Endodermal cell (in vitro differentiated cells): ENCODE data around the gene NPEPL1. TPM values are rescaled to one million over a fixed set of nuclear protein-coding genes. Genes with fewer than 3 reads are reported as not detected.

ENCODE experiments used
- DNase-seq: peaks from one replicate; pipeline ENCODE4 v3.0.0-alpha.2; 2017
- H3K27ac ChIP-seq: 2 replicates; pipeline ENCODE4 v1.5.1; 2013; ENCODE audit warnings: mild to moderate bottlenecking, low read depth, low read length, moderate library complexity
- H3K27me3 ChIP-seq: 2 replicates; pipeline ENCODE4 v1.6.1; 2013; ENCODE audit warnings: mild to moderate bottlenecking, low read length, moderate library complexity; ENCODE audit not compliant: insufficient read depth, control insufficient read depth, poor library complexity, severe bottlenecking
- H3K36me3 ChIP-seq: 2 replicates; pipeline ENCODE4 v1.7.0; 2013; ENCODE audit warnings: mild to moderate bottlenecking, low read length, moderate library complexity; ENCODE audit not compliant: control insufficient read depth, insufficient read depth
- H3K4me1 ChIP-seq: one replicate; pipeline ENCODE4 v1.7.0; 2013; ENCODE audit warnings: low read length; ENCODE audit not compliant: control insufficient read depth, insufficient read depth
- H3K4me3 ChIP-seq: 2 replicates; pipeline ENCODE4 v1.5.1; 2013; ENCODE audit warnings: mild to moderate bottlenecking, low read length, moderate library complexity
- H3K9ac ChIP-seq: 2 replicates; pipeline ENCODE4 v1.6.1; 2013; ENCODE audit warnings: mild to moderate bottlenecking, low read length, moderate library complexity; ENCODE audit not compliant: poor library complexity, severe bottlenecking; ENCODE audit errors: extremely low read depth
- H3K9me3 ChIP-seq: 2 replicates; pipeline ENCODE4 v1.6.1; 2013; ENCODE audit warnings: mild to moderate bottlenecking, low read length, moderate library complexity; ENCODE audit not compliant: control insufficient read depth
- H3K27ac Mint-ChIP-seq: 2 replicates; pipeline ENCODE4 v1.8.0; 2020; ENCODE audit warnings: mixed read lengths
- H3K27me3 Mint-ChIP-seq: 2 replicates; pipeline ENCODE4 v1.8.0; 2021; ENCODE audit warnings: mild to moderate bottlenecking, mixed read lengths; ENCODE audit not compliant: insufficient read depth
- H3K36me3 Mint-ChIP-seq: 2 replicates; pipeline ENCODE4 v1.8.0; 2020; ENCODE audit warnings: low read depth, mixed read lengths
- H3K4me1 Mint-ChIP-seq: 2 replicates; pipeline ENCODE4 v1.8.0; 2020; ENCODE audit warnings: mixed read lengths
- H3K4me3 Mint-ChIP-seq: 2 replicates; pipeline ENCODE4 v1.8.0; 2020; ENCODE audit warnings: mild to moderate bottlenecking, moderate library complexity, mixed read lengths
- H3K9me3 Mint-ChIP-seq: 2 replicates; pipeline ENCODE4 v1.8.0; 2020; ENCODE audit warnings: mild to moderate bottlenecking, mixed read lengths
- CTCF ChIP-seq: fragments of 200-600 bp; sonication (generic); conservative IDR thresholded peaks from 2 replicates; pipeline ENCODE4 v1.5.0; 2021; ENCODE audit warnings: antibody characterized with exemption, mild to moderate bottlenecking
- WGBS, 2 experiments: methylation state at CpG; one replicate each; pipeline versions ENCODE4 v1.1.5 to v1.1.7; 2013; ENCODE audit warnings: missing lambda C conversion rate in 2 of 2, mixed read lengths in 1 of 2; ENCODE audit not compliant: insufficient coverage in 1 of 2, insufficient read length in 1 of 2; 5-methylcytosine and 5-hydroxymethylcytosine counted together
- total RNA-seq, 2 donors: library from RNA; stranded (reverse); fragmentation: NEBNext Ultra II Directional in 1 of 2; extraction: Animal tissue kit (Norgen Biotek cat#: 25700) in 1 of 2; gene quantifications; 2 replicates in 1 of 2; 3 replicates in 1 of 2; pipeline ENCODE4 v1.2.1, GENCODE V29; 2021

The NPEPL1 gene
- total RNA-seq, 2 donors from 2014 or later: 52.9 to 72.8 TPM

DNA sequence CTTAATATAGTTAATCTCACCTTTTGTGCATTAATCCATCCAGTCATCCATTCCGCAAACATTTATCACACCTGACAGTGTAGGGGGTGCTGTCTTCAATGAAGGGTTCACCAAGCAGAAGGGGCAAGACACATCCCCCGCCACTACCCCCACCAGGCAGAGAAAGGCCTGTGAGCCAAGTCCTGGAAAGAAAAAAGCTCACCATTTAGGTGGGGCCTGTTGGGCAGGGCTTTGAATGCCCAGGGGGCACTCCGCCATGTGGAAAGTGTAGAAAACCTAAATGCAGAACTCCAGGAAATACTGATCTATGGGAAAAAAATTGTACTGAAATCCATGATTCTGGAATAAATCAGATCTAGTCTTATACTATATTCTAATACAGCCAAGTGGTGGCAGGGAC, 46.3 kb upstream of the NPEPL1 start:
- H3K27me3 Mint-ChIP-seq: peaks cover 27% of the 10 kb centered on the region
- H3K9ac ChIP-seq: no peak overlapping the region
- no peaks in the 10 kb centered on the region for H3K27me3 ChIP-seq
- no peaks in the 10 kb centered on the region for H3K36me3 Mint-ChIP-seq
- H3K9me3 ChIP-seq: no peaks in the 10 kb centered on the region
- no peak overlapping the region for H3K4me3 Mint-ChIP-seq
- no peaks in the 10 kb centered on the region for H3K36me3 ChIP-seq
- no peak overlapping the region for H3K27ac ChIP-seq
- no peaks in the 10 kb centered on the region for H3K4me1 ChIP-seq
- DNase-seq: no peak
- H3K4me3 ChIP-seq: no peak overlapping the region
- no peaks in the 10 kb centered on the region for H3K9me3 Mint-ChIP-seq
- H3K4me1 Mint-ChIP-seq: peaks cover 31% of the 10 kb centered on the region
- H3K27ac Mint-ChIP-seq: no peak overlapping the region
- TF ChIP-seq CTCF: no peak
- WGBS, 2 experiments: 100% methylated on average over 3 of the region's 3 CpGs; no CpG with 5 or more reads in 1 of the 2 experiments

DNA sequence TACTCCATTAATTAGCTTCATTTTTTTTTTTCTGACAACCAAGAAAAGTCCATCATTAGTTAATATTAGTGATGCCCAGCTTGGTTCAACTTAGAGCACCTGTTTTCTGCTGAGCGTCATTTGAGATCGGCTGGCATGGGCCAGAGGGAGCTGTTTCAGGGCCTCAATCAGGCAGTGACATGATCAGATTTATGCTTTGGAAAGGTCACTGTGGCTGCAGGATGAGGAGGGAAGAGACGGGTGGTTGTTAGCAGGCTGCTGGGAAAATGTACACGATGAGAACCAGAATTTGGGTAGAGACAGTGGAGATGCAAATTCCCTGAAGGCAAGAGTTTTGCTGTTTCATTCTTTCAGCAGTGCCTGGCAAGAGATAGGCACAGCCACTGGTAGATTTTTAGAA, 45.9 kb upstream of the NPEPL1 start:
- DNase-seq: peak; percentile 28
- TF ChIP-seq CTCF: no peak
- Histone ChIP-seq H3K4me3 (no peak overlapping the region), H3K27ac (no peak overlapping the region), H3K4me1 (no peaks in the 10 kb centered on the region), H3K27me3 (no peaks in the 10 kb centered on the region), H3K9me3 (no peaks in the 10 kb centered on the region), H3K36me3 (no peaks in the 10 kb centered on the region), H3K9ac (no peak overlapping the region)
- H3K4me1 Mint-ChIP-seq: peaks cover 31% of the 10 kb centered on the region
- 91% methylated on average over 4 of the region's 4 CpGs for WGBS, 2 experiments
- H3K27me3 Mint-ChIP-seq: peaks cover 27% of the 10 kb centered on the region
- H3K4me3 Mint-ChIP-seq: no peak overlapping the region
- no peak overlapping the region for H3K27ac Mint-ChIP-seq
- H3K9me3 Mint-ChIP-seq: no peaks in the 10 kb centered on the region
- H3K36me3 Mint-ChIP-seq: no peaks in the 10 kb centered on the region

- TF ChIP-seq CTCF: no peak
- DNase-seq: peak; percentile 33
- H3K27ac ChIP-seq: no peak overlapping the region
- Mint-ChIP-seq H3K9me3 (no peaks in the 10 kb centered on the region), H3K4me3 (no peak overlapping the region), H3K36me3 (no peaks in the 10 kb centered on the region), H3K4me1 (peaks cover 31% of the 10 kb centered on the region), H3K27me3 (peaks cover 24% of the 10 kb centered on the region), H3K27ac (no peak overlapping the region)
- no peaks in the 10 kb centered on the region for H3K36me3 ChIP-seq
- no peaks in the 10 kb centered on the region for H3K9me3 ChIP-seq
- H3K4me1 ChIP-seq: no peaks in the 10 kb centered on the region
- H3K9ac ChIP-seq: no peak overlapping the region
- H3K27me3 ChIP-seq: no peaks in the 10 kb centered on the region
- H3K4me3 ChIP-seq: no peak overlapping the region
- WGBS, 2 experiments: 92 to 100% methylated on average over 3 to 7 of the region's 7 CpGs
Observed at GRCh38 chr20:58647162-58647795, 45.3 kb upstream of the NPEPL1 start.
